Peyer's patch (tissue), 4 donors: ENCODE measurements around the gene RANBP1. TPM values are rescaled to one million over a fixed set of nuclear protein-coding genes. Genes with fewer than 3 reads are reported as not detected.

Source experiments
- DNase-seq, 3 donors: peaks; one replicate each; pipeline ENCODE4 v3.0.0-alpha.2; 2017 to 2019
- H3K27ac ChIP-seq, 4 donors: fragments of 200-600 bp; sonication (generic); one replicate each; pipeline ENCODE4 v1.5.1; 2016 to 2019
- H3K27me3 ChIP-seq, 2 donors: fragments of 200-600 bp; sonication (generic); one replicate each; pipeline ENCODE4 v1.5.1; 2019
- H3K36me3 ChIP-seq, 3 donors: fragments of 200-600 bp; sonication (generic); one replicate each; pipeline ENCODE4 v1.5.1; 2016 to 2019
- H3K4me1 ChIP-seq, 4 donors: fragments of 200-600 bp; sonication (generic); one replicate each; pipeline ENCODE4 v1.5.1; 2016 to 2019
- H3K4me3 ChIP-seq, 4 donors: fragments of 200-600 bp; sonication (generic); 1 replicate in 3 of 4; 2 replicates in 1 of 4; pipeline ENCODE4 v1.5.1; 2016 to 2019; ENCODE audit warnings: mild to moderate bottlenecking in 1 of 4
- H3K9me3 ChIP-seq, 4 donors: fragments of 200-600 bp; sonication (generic); one replicate each; pipeline ENCODE4 v1.5.1; 2016 to 2019; ENCODE audit warnings: mild to moderate bottlenecking in 1 of 4
- POLR2A ChIP-seq, 2 donors: fragments of 450-650 bp; IDR thresholded peaks; one replicate each; pipeline ENCODE4 v1.5.1; 2017; ENCODE audit warnings: antibody characterized with exemption in 2 of 2, mild to moderate bottlenecking in 2 of 2, moderate library complexity in 2 of 2
- total RNA-seq, 4 donors: library from RNA; depleted of rRNA; stranded (reverse); fragments of >200 nt; gene quantifications; one replicate each; pipeline ENCODE4 v1.1.0, GENCODE V29; 2016
- TF ChIP-seq, protein P1 (sequence below), 6 experiments: fragments of 450-650 bp in 4 of 6; fragments of 200-600 bp in 2 of 6; sonication (generic) in 1 of 6; IDR thresholded peaks; one replicate each; pipeline ENCODE4 v1.5.1; 2017 to 2019; ENCODE audit warnings: antibody characterized with exemption in 6 of 6, mild to moderate bottlenecking in 3 of 6, moderate library complexity in 1 of 6

The RANBP1 gene
- total RNA-seq, 4 donors from 2014 or later, result 103 to 203 (median 163) TPM

DNA sequence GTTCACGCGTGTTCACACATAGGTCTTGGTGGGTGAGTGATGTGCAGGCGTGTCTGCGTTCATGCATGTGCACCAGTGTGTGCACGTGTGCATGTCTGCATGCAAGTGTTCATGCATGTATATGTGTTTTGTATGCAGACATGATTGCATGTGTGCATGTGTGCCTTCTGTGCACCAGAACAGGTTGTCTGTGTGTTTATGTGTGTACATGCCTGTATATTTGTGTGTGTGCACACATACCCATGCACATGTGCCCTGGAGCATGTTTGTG lies 20.6 kb downstream of the RANBP1 start:
- H3K9me3 ChIP-seq, result no peaks in the 10 kb centered on the region
- H3K36me3 ChIP-seq, result peaks cover 0 to 8% (median 0%) of the 10 kb centered on the region in 3 donors
- no peak for DNase-seq
- H3K4me3 ChIP-seq, result no peak overlapping the region
- H3K4me1 ChIP-seq, result peaks cover 0 to 39% (median 16%) of the 10 kb centered on the region in 4 donors
- H3K27ac ChIP-seq, result no peak overlapping the region
- no peak for TF ChIP-seq POLR2A (IDR thresholded peaks at IDR 0.05)
- TF ChIP-seq, protein P1, sequence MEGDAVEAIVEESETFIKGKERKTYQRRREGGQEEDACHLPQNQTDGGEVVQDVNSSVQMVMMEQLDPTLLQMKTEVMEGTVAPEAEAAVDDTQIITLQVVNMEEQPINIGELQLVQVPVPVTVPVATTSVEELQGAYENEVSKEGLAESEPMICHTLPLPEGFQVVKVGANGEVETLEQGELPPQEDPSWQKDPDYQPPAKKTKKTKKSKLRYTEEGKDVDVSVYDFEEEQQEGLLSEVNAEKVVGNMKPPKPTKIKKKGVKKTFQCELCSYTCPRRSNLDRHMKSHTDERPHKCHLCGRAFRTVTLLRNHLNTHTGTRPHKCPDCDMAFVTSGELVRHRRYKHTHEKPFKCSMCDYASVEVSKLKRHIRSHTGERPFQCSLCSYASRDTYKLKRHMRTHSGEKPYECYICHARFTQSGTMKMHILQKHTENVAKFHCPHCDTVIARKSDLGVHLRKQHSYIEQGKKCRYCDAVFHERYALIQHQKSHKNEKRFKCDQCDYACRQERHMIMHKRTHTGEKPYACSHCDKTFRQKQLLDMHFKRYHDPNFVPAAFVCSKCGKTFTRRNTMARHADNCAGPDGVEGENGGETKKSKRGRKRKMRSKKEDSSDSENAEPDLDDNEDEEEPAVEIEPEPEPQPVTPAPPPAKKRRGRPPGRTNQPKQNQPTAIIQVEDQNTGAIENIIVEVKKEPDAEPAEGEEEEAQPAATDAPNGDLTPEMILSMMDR (IDR thresholded peaks at IDR 0.05), result no peak
- H3K27me3 ChIP-seq, result no peaks in the 10 kb centered on the region

DNA sequence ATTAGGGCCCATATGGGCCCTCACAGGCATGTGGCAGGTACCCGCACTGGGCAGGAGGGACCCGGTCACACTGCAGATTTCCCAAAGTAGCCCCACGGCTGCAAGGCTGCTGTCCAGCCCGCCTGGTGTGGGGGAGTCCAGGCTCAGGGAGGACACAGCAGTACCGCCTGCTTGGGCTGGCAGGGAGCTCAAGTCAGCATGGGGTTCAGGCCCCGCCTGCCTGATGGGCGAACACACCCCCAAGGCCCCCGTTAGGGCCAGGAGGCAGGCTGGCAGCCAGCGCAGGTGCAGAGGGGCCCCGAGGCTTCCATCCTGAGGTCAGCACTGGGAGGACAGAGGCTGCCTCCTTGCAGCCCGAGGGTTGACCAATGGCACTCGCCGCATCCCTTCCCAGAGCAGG lies 21.2 kb downstream of the RANBP1 start:
- Histone ChIP-seq H3K9me3 (no peaks in the 10 kb centered on the region), H3K4me1 (peaks cover 0 to 39% (median 16%) of the 10 kb centered on the region in 4 donors), H3K36me3 (peaks cover 0 to 8% (median 0%) of the 10 kb centered on the region in 3 donors), H3K4me3 (no peak overlapping the region), H3K27ac (no peak overlapping the region), H3K27me3 (no peaks in the 10 kb centered on the region)
- DNase-seq, result no peak
- no peak for TF ChIP-seq POLR2A (IDR thresholded peaks at IDR 0.05)
- TF ChIP-seq, protein P1 (IDR thresholded peaks at IDR 0.05), result no peak

DNA sequence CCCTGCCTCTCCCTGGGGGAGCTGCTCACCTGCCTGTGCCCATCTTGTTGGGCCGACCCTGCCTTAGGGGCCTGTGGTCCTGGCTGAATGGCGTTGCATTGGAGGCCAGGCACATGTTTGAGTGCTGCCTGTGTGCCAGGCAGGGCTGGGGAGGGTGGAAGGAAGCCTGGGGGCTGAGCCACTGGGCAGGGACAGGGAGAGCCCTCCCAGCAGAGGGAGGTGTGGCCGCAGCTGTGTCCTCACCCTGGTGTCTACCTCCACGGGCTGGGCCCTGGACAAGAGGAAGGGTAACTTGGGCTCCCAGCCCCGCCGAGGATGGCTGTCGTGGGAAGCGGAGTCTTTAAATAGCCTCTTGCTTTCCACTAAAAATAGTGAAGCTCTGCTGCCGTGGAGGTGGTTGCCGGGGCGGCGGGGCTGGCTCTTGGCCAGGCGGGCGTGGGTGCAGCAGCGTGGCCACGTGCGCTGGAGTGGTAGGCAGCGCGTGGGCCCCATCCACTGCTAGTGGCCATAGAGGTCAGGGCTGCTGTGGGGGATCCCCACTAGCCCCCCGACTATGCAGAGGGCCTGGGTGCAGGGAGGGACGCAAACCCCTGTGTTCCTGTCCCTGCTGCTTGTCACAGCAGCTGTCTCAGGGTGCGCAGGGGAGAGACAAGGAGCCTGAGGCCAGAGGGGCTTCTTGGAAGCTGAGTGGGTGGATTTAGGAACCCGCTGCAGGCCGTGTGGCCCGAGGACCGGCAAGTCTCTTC lies 21.9 kb downstream of the RANBP1 start:
- Histone ChIP-seq H3K36me3 (peaks cover 0 to 8% (median 0%) of the 10 kb centered on the region in 3 donors), H3K4me3 (no peak overlapping the region), H3K27me3 (no peaks in the 10 kb centered on the region), H3K27ac (no peak overlapping the region), H3K4me1 (peaks cover 0 to 33% (median 10%) of the 10 kb centered on the region in 4 donors), H3K9me3 (no peaks in the 10 kb centered on the region)
- DNase-seq, result no peak
- no peak for TF ChIP-seq POLR2A (IDR thresholded peaks at IDR 0.05)
- TF ChIP-seq, protein P1 (IDR thresholded peaks at IDR 0.05), result no peak

DNA sequence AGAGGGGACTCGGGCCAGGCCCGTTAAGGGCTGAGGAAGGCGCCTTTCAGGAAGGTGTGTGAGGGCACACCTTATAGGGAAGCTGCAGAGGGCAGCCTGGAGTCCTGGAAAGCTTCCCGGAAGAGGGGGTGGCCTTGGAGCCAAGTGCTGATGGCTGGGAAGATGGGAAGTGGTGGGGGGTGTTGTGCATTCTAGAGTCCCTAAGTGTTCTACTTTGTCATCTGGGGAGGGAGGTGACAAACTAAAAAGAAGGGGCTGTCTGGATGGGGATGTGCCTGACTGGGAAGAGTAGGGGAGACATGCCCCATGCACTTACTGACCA lies 22.5 kb downstream of the RANBP1 start:
- Histone ChIP-seq H3K4me3 (no peak overlapping the region), H3K36me3 (peaks cover 0 to 8% (median 0%) of the 10 kb centered on the region in 3 donors), H3K4me1 (peaks cover 0 to 28% (median 6%) of the 10 kb centered on the region in 4 donors), H3K27me3 (no peaks in the 10 kb centered on the region), H3K9me3 (no peaks in the 10 kb centered on the region), H3K27ac (no peak overlapping the region)
- no peak for DNase-seq
- no peak for TF ChIP-seq POLR2A (IDR thresholded peaks at IDR 0.05)
- TF ChIP-seq, protein P1 (IDR thresholded peaks at IDR 0.05), result no peak

DNA sequence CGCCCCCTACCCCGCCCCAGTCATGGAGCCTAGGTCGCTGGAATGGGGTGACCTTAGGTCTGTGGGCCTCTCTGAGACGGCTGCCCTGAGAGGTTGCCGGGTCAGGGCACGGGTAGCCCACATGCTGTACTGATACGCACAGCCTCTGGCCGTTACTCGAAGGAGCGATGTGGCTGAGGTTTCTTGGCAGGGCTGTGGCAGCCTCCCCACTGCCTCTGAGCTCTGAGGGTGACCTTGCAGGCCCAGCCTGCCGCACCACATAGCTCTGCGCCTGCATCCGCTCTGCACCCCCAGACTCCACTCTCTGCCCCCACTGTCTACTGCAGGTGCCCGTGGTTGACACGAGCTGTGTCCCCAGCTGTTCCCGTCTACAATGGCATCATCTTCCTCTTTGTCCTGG lies 23.0 kb downstream of the RANBP1 start:
- Histone ChIP-seq H3K36me3 (peaks cover 0 to 8% (median 0%) of the 10 kb centered on the region in 3 donors), H3K4me1 (peaks cover 0 to 23% (median 3%) of the 10 kb centered on the region in 4 donors), H3K27me3 (no peaks in the 10 kb centered on the region), H3K4me3 (no peak overlapping the region), H3K27ac (no peak overlapping the region), H3K9me3 (no peaks in the 10 kb centered on the region)
- TF ChIP-seq POLR2A (IDR thresholded peaks at IDR 0.05), result no peak
- TF ChIP-seq, protein P1 (IDR thresholded peaks at IDR 0.05), result no peak
- DNase-seq, result no peak
